DMS 273 treated with DMSO at 0.1 percent for 48 hours (cell line): ENCODE measurements around the gene MEPCE.
"Not testable (repeated sequence)": the region's sequence is repeated elsewhere in the genome, so short reads cannot be mapped to it uniquely, and the experiment has no call there.

ENCODE experiments used
- DNase-seq: peaks from one replicate; lab custom pipeline; 2025; lab: John Stamatoyannopoulos, UW

MEPCE gene

GRCh38 chr7:100429637-100430492, at the start of gene MEPCE:
MEPCE (plus strand) TSS chr7:100429831; CDS start chr7:100430019, 188 bp downstream.
- DNase-seq = peak; percentile 93

- DNase-seq = no peak
These were observed 49.4 kb upstream of the MEPCE start for GRCh38 chr7:100380196-100380595.

GRCh38 chr7:100381531-100382233, 47.9 kb upstream of the MEPCE start:
- not testable (repeated sequence) for DNase-seq

- not testable (repeated sequence) for DNase-seq
These were observed 47.3 kb upstream of the MEPCE start for GRCh38 chr7:100382234-100382853.

- no peak for DNase-seq
These were observed 44.9 kb upstream of the MEPCE start for GRCh38 chr7:100384628-100385294.

- DNase-seq = no peak
These were observed 42.7 kb upstream of the MEPCE start for GRCh38 chr7:100386940-100387339.

GRCh38 chr7:100387695-100388094, 41.9 kb upstream of the MEPCE start:
- no peak for DNase-seq

GRCh38 chr7:100389437-100390088, 40.1 kb upstream of the MEPCE start:
- no peak for DNase-seq

- no peak for DNase-seq
These were observed 39.2 kb upstream of the MEPCE start for GRCh38 chr7:100390286-100391009.

GRCh38 chr7:100393233-100393905, 36.3 kb upstream of the MEPCE start:
- DNase-seq = no peak

- DNase-seq = no peak
These were observed 35.6 kb upstream of the MEPCE start for GRCh38 chr7:100394077-100394476.

GRCh38 chr7:100396421-100396982, 33.1 kb upstream of the MEPCE start:
- DNase-seq = no peak

- no peak for DNase-seq
These were observed 32.1 kb upstream of the MEPCE start for GRCh38 chr7:100397315-100398081.

- no peak for DNase-seq
These were observed 31.4 kb upstream of the MEPCE start for GRCh38 chr7:100398239-100398638.

- DNase-seq = no peak
These were observed 29.6 kb upstream of the MEPCE start for GRCh38 chr7:100400041-100400440.

GRCh38 chr7:100400656-100401055, 29.0 kb upstream of the MEPCE start:
- no peak for DNase-seq

- no peak for DNase-seq
These were observed 27.8 kb upstream of the MEPCE start for GRCh38 chr7:100401811-100402210.

- DNase-seq = no peak
These were observed 27.4 kb upstream of the MEPCE start for GRCh38 chr7:100402241-100402640.

GRCh38 chr7:100406767-100407166, 22.9 kb upstream of the MEPCE start:
- DNase-seq = no peak
